ENCODE data around the gene DOCK8.
"Not testable (repeated sequence)": the region's sequence is repeated elsewhere in the genome, so short reads cannot be mapped to it uniquely, and the experiment has no call there.

DOCK8 gene

GRCh38 chr9:224582-225520 lies 10.2 kb downstream of the DOCK8 start:
- peak in 1 of 4 experiments; percentile 22 for DNase-seq

DNA sequence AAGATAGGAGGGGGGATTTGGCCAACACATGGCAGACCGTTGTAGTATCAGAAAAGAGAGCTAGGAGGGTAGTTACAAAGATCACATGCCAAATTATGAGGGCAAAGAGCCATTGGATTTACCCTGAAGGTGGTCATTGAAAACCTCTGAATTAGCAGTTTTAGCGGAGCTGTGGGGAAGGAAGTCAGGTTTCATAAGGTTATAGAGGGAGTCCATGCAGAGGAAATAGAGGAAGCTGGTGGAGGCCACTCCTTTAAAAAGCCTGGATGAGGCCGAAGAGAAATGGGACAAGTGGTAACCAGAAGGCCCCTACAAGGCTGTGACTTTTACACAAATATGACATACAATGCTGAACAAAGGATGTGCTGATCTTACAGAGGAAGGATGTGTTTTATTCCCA lies 13.2 kb downstream of the DOCK8 start:
- DNase-seq: peak; percentile 59 to 81 (median 75)

DNA sequence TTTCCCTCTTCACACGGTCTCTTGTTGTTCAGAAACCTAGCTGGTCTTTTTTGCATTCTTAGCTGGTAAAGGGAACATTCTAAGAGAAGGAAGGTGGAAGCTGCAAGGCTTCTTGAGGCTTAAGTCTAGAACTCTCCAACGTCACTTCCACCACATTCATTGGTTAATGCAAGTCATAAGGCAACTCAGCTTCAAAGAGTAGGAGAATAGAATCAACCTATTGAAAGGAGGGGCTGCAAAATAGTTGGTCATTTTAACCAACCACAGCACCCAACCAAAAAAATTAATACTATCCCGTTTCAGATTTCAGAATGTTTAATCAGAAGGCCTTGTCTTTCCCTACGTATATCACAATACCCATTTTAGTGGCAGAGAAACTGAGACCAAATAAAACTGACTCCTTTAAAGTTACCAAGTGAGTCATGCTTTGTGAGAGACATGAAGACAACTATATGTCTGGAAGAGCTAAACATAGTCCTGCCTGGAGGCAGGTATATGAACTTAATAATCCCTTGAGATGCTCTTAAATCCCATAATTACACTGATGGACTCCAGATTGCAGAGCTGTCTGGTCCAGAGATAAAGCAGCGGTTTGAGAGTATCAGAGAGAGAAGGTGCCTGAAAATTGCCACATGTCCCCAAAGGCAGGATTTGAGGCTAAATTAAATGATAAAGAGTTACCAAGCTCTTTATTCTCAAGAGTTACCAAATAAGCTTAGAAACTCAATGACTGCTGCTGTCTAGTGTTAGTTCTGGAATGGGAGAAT lies 14.4 kb downstream of the DOCK8 start:
- no peak for DNase-seq

GRCh38 chr9:231625-232024 lies 17.0 kb downstream of the DOCK8 start:
- not testable (repeated sequence) for DNase-seq

GRCh38 chr9:233708-234107 lies 19.0 kb downstream of the DOCK8 start:
- DNase-seq: not testable (repeated sequence)

GRCh38 chr9:237141-237857 lies 22.6 kb downstream of the DOCK8 start:
- DNase-seq: no peak

DNA sequence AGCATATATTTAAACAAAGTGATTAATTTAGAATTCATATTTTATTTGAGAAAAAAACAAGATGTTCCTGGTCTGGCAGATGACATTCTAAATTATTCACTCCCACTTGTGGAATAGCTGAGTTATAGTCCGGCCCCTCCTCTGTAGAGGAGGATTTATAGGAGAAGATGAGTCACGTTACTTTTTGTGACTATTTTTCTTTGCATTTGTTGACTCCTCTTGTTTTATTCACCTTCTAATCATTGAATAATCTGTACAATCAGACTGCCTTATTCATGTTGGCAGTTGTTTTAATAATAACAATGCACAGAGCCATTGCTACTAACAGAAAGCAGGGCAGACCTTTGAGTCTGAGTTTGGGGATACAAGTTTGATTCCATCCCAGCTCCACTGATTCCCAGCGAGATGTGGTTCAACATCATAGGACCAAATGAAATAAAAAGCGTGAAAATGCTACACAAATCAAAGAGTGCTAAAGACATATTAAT lies 23.2 kb downstream of the DOCK8 start:
- peak in 1 of 4 experiments; percentile 28 for DNase-seq

DNA sequence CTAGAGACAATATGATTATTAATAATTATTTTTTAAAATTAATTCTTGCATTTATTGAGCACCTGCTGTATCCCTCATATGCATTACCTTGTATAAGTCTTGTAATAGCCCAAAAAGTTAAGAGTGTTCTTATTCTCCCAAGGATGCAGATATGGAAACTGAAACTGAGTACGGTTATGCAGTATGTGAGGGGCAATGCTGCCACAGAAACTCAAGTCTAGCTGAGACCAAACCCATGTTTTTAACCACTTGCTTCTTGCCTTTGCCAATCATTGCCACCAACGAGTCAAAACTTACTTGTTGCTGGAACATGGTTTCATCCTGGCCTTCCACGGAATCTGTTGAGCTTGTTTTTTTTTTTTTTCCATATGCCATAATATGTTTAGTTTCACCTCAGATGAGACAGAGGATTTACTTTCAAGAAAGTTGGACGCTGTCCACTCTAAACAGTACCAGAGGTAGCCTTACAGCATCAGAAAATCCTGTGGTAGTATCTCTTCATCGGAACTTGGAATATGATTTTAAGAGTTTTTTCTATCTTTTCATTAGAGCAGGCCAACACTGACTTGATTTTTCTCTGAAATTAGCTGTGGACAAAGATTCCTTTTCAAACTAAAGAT lies 27.9 kb downstream of the DOCK8 start:
- DNase-seq: no peak

GRCh38 chr9:248278-248961 lies 33.8 kb downstream of the DOCK8 start:
- no peak for DNase-seq

DNA sequence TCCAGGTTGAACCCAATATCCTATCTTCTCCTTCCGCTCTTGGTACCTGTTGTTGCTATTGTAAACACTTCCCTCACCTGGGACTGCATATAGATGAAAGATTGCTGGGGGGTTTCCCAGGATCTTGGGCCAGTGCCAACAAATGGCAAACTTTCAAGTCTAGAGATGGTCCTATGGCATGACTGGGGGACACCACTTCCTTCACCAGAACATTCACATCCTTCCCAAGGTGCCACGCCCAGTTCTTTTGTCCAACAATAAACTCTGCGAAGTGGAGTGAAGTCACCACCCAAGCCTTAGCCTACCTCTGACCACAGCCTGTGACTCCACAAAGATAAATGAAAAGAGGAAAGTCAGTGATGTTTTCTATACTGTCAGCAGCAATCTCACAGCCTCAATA lies 34.4 kb downstream of the DOCK8 start:
- DNase-seq: peak in 1 of 4 experiments; percentile 36

DNA sequence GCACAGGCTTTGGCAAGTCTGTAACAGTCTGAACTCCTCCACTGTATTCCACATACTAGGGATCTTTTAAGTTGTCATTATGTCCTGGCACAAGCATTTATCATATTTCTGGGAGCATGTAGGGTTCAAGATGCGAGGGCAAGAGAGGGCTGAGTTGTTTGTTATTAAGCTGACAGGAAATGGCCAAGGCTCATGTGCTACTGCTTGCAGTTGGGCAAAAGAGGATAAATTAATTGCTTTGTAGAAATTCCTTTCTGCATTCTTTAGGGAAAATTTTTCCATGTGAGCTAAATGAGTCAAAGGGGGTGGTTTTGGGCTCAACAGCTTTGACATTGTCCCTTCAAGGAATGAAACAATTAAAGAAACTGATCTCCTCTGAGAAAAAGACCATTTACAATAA lies 35.4 kb downstream of the DOCK8 start:
- DNase-seq: no peak

DNA sequence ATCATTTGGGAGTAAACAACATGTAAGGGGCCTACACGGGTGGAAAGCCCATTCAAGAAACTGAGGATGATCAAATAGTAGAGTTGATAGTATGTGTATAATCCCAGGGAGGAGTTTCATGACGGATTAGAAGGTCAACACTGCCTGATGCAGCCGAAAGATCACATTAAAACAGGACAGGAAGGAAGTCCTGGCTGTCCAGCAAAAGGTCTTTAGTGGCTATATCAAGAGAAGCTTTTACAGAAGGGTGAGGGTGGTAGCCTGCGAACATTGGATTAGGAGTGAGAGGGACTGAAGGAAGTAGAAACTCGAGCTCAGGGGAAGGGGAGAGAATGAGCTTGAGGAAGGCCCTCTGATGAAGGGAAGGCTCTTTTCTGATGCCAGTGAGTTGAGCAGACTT lies 36.0 kb downstream of the DOCK8 start:
- DNase-seq: peak in 1 of 4 experiments; percentile 12

- no peak for DNase-seq
Observed at GRCh38 chr9:251398-251797, 36.7 kb downstream of the DOCK8 start.

GRCh38 chr9:253539-253938 lies 38.9 kb downstream of the DOCK8 start:
- DNase-seq: no peak

DNA sequence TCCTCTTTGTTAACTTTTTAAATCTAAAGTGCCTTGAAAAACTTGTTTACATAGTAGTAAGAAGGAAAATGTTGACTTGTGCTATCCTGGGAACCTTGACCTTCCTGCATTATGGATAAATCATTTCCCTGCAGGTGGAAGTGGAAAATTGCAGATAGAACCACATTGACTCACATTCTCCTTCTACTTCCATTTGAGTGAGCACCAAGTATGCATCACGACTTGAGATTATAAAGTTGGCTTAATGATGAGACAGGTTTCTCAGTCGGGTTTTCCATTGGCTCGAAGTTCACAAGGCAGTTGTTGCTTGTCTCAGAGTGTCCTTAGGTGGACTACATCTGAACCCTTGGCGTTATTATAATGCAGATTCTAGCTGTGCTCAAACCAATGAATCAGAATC lies 39.9 kb downstream of the DOCK8 start:
- DNase-seq: no peak

DNA sequence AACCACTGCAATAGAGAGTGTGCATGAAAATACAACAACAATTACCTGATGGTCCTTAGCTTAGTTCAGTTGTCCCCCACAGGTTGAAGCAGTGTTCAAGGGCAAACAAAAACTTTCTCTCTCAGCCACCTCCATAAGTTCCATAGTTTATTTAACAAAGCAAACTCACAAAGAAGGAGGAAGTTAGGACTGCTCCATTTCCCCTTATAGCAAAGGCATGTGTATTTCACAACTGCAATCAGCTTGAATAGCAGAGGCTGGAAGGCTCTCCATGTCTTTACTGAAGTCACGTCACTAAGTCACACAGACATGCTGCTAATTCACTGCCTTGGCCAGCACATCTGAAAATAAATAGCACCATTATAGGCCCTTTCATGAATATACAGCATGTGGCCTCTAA lies 43.3 kb downstream of the DOCK8 start:
- peak; percentile 70 to 93 (median 84) for DNase-seq

- DNase-seq: no peak
Observed at GRCh38 chr9:259405-260404, 45.0 kb downstream of the DOCK8 start.

GRCh38 chr9:264231-264630 lies 49.6 kb downstream of the DOCK8 start:
- no peak for DNase-seq

GRCh38 chr9:265209-265870 lies 50.7 kb downstream of the DOCK8 start:
- no peak for DNase-seq

- DNase-seq: no peak
Observed at GRCh38 chr9:266228-266627, 51.6 kb downstream of the DOCK8 start.
